NCI-H2029 (cell line): Measurements from ENCODE around the gene PITPNC1.
"Not testable (repeated sequence)": the region's sequence is repeated elsewhere in the genome, so short reads cannot be mapped to it uniquely, and the experiment has no call there.

Experiments
- DNase-seq: peaks from one replicate; lab custom pipeline; 2025; lab: John Stamatoyannopoulos, UW

PITPNC1 gene

DNA sequence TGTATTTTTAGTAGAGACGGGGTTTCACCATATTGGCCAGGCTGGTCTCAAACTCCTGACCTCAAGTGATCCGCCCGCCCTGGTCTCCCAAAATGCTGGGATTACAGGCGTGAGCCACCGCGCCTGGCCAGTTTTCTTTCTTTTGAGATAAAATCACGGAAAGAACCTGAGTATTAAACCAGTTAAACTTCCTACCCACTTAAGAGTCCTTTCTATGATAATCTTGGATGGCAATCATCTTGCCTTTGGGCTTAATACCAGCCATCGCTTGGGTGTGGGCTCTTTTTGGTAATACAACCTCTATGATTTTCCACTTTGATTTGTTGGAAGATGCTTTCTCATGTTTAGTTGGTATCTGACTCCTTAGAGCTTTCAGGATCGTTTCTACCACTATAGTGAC, 24.0 kb downstream of the PITPNC1 start:
- DNase-seq, result no peak

DNA sequence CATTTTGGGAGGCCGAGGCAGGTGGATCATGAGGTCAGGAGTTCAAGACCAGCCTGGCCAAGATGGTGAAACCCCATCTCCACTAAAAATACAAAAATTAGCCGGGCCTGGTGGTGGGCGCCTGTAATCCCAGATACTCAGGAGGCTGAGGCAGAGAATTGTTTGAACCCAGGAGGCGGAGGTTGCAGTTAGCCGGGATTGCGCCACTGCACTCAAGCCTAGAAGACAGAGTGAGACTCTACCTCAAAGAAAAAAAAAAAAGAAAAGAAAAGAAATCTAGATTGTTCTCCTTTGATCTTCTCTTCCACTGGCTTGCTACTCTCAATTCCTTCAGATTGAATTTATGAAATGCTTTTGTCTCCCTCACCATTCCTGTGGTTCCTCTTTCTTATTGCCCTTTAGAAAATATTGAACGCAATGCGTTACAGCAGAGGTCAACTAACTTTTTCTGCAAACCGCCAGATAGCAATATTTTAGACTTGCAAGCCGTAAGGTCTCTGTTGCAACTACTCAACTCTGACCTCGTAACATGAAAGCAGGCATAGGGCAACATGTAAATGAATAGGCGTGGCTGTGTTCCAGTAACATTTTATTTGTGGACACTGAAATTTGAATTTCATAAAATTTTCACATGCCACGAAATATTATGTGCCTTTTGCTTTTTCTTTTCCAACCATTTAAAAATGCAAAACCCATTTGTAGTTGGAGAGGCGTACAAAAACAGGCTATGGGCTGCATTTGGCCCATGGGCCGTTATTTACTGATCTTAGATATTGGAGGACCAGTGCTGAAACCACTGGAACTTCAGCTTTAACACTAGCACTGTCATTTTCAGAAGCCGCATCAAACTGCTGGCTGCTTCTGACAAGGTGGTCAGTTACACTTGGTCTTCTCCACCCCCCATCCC, 24.8 kb downstream of the PITPNC1 start:
- DNase-seq, result no peak

DNA sequence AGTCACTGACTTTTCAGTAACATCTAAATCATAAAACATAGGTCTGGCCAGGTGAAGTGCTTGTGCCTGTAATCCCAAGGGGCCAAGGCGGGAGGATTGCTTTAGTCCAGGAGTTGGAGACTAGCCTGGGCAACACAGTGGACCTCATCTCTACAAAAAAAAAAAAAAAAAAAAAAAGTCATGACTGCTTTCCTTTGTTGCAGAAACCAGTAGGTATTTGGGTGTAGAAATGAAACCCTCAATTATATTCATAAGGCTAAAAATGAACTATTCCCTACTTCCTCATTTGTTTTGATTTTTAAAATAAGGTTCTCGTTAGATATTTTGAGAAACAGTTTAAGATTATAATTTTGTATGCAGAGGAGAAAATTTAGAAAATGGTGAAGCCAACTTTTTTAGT, 26.0 kb downstream of the PITPNC1 start:
- DNase-seq, result no peak

DNA sequence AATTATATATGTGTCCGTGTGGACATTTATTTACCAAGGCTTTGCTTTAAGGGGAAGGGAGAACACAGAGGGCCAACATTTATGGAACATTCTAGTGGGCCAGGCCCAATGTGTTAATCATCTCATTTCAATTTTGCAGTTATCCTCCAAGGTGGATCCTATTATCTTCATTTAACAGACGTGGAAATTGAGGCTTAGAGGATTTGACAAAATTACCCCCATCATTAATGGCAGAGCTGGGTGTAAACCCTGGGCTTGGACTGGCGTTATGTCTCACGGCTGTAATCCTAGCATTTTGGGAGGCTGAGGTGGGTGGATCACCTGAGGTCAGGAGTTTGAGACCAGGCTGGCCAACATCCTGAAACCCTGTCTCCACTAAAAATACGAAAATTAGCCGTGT, 26.4 kb downstream of the PITPNC1 start:
- no peak for DNase-seq

DNA sequence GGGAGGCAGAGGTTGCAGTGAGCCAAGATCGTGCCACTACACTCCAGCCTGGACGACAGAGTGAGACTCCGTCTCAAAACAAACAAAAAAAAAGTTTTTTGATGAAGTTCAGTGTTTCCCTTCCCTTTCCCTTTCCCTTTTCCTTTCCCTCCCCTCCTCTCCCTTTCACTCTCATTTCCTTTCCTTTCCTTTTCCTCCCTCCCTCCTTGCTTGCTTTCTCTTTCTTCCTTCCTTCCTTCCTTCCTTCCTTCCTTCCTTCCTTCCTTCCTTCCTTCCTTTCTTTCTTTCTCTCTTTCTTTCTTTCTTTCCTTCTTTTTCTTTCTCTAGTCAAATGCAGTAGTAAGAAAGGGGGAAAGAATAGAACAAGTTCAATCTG, 31.4 kb downstream of the PITPNC1 start:
- not testable (repeated sequence) for DNase-seq

DNA sequence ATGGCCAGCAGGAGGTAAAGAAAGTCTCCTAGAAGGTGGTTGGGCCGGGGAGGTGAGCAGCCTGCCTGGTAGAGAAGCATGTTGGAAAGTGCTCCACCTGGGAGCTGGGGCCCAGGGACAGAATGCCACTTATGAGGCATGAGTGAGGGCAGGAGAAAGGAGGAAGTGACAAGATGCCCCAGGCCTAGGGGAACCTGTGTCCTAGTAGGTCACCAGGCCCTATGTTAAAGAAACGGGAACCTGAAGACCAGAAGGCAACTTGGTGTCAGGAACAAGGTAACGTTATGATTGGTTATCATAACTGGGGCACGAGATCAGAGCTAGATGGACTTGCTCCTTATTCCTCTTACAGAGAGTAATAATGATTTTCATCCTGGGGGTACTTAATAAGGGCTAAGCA, 34.3 kb downstream of the PITPNC1 start:
- no peak for DNase-seq

DNA sequence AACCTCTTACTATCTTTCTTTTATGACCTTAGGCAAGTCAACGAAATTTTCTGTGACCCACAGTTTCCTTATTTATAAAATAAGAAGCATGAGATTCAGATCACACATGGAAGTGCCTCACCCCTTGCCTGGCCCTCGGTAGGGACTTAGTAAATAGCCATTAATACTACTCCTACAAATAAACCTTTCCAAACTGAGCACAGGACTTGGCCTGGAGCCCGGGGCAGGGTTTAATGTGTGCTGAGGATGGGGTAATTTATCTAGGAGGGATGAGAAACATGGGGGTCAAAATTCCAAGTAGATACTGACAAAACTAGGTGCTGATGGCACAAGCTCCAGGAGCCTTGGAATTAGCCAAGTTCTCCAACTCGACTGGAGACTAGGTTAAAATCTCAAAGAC, 35.0 kb downstream of the PITPNC1 start:
- no peak for DNase-seq

DNA sequence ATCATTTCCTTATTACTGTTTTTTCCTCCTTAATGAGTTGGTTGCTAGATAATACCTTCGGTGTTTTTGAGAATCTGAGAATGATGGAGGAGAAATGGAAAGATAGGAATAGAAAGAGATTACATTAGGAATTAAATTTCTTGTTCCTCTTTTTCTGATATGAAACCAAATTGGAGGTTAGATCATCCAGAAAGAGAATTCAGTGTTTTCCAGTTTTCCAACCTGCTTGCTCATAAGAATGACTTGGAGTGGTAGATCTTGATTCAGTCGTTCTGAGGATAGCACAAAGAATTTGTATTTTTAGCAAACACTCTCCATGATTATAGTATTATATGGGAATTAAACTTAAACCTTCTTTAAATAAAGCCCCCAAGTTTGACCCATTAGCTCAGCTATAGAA, 35.9 kb downstream of the PITPNC1 start:
- DNase-seq, result no peak

DNA sequence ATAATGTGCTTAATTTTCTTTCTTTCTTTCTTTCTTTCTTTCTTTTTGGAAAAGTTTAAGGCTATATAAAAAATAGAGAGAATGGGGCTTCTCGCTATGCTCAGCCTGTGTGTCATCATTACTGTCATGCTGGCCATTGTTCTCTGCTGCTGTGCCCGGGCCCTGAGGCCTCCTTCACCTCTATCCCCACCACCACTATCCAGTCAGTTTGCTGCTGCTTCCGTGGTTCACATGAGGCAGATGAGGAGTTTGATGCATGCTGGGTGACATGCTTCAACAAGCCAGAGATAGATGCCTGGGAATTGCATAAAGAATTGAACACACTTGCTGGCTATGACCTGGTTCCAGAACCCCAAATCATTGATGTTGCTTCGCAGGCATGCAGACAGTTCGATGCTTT, 36.3 kb downstream of the PITPNC1 start:
- DNase-seq, result no peak

DNA sequence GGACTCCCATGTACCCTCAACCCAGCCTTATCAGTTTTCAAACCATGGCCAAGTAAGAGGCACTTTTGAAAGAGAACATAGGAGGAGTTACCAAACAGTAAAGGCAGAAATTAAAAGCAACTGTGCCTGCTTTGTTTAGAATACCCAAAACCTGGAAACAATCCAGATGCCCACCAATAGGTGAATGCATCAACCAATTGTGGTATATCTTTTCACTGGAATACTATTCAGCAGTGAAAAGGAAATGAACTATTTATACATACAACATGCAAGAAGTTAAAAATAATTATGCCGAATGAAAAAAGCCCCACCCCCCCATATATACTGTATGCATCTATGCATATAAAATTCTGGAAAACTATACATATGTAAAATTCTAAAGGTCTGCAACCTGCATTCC, 37.0 kb downstream of the PITPNC1 start:
- DNase-seq, result no peak

DNA sequence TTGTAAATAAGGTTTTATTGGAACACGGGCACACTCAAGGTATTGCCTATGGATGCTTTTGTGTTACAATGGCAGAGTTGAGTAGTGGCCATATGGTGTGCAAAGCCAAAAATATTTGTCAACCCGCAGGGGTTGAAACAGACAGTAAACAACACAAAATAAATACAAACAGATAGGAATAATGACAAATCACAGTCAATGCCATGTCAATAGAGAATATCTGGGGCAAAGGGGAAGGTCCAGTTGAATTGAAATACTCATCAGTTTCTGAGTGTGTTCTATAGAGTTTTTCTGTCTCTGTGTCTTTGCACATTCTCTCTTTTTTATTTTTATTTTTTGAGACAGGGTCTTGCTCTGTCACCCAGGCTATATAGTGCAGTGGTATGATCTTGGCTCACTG, 37.5 kb downstream of the PITPNC1 start:
- no peak for DNase-seq

DNA sequence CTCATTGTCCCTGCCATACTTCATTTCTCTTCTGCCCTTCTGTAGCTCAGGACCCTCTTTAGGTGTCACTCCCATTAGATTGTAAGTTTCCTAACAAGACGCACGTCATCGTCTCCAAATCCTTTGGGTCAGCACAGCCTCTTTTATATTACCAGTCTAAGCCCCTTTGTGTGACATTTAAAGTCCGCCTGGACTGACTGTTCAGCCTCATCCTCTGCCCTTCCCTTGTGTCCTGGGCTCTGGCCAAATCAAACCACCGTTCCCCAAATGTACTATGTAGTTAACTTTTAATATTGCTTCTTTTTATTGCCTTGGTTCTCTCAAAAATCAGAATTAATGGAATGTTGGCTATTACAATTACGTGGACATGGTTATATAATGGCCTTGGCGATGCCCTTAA, 38.2 kb downstream of the PITPNC1 start:
- no peak for DNase-seq

DNA sequence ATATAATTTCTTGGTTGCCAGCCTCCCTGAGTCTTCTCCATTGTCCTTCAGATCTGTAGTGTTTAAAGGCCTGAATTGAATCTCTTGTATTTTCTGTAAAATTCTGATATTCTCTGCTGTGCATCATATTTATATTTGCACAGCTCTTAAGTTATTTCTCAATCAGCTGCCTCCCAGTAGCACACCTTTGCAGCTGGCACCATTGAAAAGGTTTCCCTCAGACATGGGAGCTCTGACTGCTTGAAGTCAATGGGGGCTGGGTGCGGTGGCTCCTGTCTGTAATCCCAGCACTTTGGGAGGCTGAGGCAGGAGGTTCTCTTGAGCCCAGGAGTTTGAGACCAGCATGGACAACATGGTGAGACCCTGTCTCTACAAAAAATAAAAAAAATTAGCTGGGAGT, 40.4 kb downstream of the PITPNC1 start:
- DNase-seq, result peak; percentile 25

DNA sequence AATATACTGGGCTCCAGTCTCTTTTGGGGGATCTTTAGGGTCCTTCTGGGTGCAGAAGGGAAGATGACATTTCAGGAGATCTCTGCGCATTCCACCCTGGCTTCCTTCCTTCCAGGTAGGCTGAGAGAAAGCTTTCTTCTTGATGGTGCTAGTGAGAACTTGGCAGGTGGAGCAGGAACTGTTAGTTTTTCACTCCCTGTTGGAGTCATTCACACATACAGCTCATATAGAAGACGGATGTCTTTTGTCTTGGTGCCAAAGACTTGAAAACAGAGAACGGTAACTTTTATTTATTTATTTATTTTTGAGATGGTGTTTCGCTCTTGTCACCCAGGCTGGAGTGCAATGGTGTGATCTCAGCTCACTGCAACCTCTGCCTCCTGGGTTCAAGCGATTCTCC, 43.9 kb downstream of the PITPNC1 start:
- no peak for DNase-seq

DNA sequence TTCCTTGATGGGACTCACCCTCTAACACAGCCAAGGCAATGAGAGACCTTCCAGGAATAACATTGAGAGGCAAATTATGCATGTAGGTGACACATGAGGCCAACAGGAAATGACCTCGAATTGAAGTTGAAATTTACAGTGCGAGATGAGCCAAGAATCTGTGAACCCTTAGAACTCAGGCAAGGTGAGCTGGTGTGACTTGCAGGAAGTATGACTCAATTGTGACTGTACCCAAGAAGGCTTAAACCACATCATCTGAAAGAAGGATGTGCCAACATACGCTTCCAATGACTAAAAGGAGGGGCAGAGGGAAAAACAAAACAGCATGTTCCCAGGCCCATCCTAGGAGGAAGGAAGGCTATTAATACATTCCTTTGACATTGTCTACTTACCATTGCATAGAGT, 44.8 kb downstream of the PITPNC1 start:
- peak; percentile 65 for DNase-seq

DNA sequence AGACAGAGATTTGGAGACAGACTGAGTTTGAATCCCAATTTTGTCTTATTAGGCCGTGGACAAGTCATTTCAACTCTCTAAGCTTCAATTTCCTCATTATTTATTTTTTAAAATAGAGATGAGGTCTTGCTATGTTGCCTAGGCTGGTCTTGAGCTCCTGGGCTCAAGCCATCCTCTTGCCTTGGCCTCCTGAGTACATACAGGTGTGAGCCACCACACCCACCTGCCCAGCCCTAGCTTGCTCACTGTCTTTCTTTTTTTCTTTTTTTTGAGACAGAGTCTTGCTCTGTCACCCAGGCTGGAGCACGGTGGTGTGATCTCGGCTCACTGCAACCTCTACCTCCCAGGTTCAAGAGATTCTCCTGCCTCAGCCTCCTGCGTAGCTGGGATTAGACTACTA, 45.2 kb downstream of the PITPNC1 start:
- not testable (repeated sequence) for DNase-seq

DNA sequence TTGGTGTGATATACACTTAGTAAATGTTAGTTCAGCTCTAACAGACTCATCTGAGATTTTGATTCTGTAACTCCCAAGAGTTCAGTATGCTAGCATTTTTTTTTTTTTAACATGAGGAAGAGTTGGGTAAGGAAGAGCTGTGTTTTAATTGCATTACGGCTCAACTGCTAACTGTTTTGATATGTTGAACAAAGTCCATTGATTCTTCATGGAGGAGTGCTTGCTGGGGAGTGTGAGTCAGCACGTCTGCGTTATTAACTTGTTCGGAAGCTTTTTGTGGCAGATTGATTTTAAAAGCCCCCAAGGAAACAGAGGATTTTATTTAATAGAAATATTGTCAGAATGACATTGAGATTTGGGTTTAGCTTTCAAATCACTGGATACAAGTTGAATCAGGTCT, 45.8 kb downstream of the PITPNC1 start:
- no peak for DNase-seq

DNA sequence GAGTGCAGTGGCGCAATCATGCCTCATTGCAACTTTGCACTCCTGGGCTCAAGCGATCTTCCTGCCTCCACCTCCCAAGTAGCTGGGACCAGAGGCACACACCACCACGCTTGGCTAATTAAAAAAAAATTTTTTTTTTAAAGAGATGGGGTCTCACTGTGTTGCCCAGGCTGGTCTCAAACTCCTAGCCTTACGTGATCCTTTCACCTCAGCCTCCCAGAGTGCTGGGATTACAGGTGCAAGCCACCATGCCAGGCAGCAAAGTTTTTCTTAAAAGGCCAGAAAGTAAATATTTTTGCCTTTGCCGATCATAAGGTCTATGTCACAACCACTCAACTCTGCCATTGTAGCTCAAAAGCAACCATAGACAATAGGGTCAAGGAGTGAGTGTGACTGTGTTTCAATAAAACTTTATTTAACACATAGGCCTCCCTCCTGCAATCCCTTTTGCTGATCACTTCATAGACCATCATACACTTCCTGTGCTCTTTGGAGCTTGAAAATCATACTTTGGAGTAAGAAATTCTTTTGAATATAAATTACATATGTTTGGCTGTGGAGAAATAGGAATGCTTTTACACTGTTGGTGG, 48.6 kb downstream of the PITPNC1 start:
- DNase-seq, result no peak

DNA sequence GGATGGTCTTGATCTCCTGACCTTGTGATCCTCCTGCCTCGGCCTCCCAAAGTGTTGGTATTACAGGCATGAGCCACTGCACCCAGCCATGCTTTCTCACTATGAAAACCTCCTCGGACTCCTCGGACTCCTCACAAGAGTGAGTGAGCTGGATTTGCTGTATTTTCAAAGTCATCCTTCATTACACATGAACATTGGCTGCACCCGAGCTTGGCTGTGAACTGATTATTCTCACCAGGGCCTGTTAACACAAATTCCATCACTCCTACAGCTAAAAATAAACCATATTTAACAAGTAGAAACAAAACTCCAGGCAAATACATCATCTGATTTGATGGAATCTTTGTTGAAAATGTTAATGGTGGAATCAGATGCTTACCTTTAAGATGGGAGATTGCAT, 50.3 kb downstream of the PITPNC1 start:
- DNase-seq, result no peak

DNA sequence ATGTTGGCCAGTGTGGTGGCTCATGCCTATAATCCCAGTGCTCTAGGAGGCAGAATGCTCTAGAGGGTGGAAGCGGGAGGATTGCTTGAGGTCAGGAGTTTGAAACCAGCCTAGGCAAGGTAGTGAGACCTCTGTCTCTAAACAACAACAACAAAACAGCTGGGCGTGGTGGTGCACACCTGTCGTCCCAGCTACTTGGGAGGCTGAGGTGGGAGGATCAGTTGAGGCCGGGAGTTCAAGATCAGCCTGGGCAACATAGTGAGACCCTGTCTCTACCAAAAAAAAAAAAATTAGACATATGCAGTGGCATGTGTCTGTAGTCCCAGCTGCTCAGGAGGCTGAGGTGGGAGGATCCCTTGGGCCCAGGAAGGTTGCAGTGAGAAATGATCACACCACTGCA, 53.4 kb downstream of the PITPNC1 start:
- DNase-seq, result not testable (repeated sequence)

DNA sequence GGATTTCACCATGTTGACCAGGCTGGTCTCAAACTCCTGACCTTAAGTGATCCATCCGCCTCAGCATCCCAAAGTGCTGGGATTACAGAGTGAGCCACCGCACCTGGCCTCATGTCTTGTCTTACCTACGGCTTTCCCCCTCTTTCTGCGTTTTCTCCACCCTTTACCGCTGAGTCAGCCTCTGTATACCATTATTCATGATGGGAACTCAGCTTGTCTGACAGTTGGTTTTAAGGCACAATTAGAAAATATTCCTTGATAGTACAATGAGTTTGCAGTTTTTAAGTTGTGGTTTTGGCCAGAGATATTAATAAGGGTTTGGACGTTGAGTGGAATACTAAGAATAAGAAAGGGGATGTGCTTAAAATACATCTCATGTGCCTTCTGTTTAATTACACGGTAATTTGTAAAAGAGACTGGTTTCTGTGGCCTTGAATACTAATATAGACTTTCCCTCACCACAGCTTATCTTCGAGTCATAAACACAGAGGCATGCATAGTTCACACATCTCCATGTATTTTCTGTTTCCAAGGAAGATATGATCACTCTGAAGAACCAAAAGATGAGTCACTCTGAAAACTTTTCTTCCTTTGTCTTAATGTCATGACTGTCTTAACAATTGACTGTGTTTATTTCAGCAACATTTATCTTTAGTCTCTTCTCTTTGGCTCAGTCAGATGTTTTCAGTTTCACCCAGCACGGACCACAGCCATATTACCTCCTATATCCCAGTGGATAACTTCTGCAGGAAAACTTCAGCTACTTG, 54.4 kb downstream of the PITPNC1 start:
- no peak for DNase-seq

DNA sequence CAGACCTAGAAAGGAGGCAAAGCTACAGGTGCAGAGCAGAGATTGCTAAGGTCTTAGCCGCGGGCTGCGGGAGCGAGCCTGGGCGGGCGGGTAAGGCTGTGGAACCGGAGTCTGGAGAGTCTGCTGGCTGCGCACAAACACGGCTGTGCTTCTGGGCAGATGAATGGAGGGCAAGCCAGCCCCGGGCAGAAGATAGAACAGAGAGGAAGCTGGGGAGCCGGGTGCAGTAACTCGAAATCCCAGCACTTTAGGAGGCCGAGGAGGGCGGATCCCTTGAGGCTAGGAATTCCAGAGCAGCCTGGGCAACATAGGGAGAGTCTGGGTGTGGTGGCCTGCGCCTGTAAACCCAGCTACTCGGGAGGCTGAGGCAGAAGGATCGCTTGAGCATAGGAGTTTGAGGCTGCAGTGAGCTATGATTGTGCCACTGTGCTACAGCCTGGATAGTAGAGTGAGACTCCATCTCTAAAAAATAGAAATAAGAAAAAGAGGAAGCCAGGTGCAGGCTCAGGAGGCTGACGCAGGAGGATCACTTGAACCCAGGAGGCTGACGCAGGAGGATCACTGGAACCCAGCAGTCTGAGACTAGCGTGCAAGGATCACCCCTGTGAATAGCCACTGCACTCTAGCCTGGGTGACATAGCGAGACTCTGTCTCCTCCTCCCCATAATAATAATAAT, 56.3 kb downstream of the PITPNC1 start:
- no peak for DNase-seq
